Prostate gland (tissue), 2 donors: ENCODE measurements around the gene PLEKHA3.

Experiments
- POLR2A ChIP-seq: fragments of 450-650 bp; IDR thresholded peaks from one replicate; pipeline ENCODE4 v1.6.1; 2016; ENCODE audit warnings: antibody characterized with exemption, mild to moderate bottlenecking
- TF ChIP-seq, protein P1 (sequence below), 4 experiments: fragments of 200-600 bp in 2 of 4; fragments of 450-650 bp in 2 of 4; sonication (generic) in 2 of 4; IDR thresholded peaks; 1 replicate in 3 of 4; 2 replicates in 1 of 4; pipeline ENCODE4 v1.5.1; 2016 to 2019; ENCODE audit warnings: antibody characterized with exemption in 4 of 4, mild to moderate bottlenecking in 2 of 4, moderate library complexity in 2 of 4

DNA sequence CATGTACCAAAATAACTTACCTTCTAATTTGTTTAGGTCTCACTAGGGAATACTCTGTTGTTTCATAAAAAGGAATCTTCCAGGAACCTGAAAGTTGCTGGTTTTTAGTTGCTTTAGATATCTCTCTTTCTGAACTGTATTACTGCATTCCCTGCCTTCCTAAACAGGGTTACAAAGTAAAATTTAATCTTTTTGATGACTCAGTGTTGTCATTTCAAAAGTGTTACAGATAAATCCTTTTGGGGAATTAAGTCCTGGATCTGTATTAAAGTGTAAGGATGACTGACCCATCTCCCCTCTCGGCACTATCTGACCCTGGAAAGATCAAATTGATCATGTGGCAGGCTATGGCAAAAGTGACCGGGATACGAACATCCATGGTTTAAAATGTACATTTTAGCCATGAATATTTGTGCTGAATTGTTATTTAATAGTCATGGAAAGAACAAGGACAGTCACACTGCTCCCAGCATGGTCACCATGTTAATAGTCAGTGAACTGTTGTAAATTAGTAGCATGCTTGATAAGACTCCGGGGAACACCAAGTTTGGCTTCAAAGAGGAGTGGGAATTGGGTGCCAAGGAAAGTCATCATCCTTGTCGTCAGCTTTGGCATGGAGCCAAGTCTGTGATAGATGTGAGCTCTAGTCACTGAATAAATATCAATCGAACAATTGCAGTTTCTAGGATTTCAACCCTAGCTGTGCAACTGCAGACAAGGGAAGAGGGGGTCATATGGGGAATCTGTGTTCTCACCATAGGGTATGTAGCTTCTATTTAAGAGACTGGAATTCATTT lies 4.2 kb downstream of the PLEKHA3 start:
- TF ChIP-seq, protein P1, sequence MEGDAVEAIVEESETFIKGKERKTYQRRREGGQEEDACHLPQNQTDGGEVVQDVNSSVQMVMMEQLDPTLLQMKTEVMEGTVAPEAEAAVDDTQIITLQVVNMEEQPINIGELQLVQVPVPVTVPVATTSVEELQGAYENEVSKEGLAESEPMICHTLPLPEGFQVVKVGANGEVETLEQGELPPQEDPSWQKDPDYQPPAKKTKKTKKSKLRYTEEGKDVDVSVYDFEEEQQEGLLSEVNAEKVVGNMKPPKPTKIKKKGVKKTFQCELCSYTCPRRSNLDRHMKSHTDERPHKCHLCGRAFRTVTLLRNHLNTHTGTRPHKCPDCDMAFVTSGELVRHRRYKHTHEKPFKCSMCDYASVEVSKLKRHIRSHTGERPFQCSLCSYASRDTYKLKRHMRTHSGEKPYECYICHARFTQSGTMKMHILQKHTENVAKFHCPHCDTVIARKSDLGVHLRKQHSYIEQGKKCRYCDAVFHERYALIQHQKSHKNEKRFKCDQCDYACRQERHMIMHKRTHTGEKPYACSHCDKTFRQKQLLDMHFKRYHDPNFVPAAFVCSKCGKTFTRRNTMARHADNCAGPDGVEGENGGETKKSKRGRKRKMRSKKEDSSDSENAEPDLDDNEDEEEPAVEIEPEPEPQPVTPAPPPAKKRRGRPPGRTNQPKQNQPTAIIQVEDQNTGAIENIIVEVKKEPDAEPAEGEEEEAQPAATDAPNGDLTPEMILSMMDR (IDR thresholded peaks at IDR 0.05), result no peak
- no peak for TF ChIP-seq POLR2A
